GM21529 (cell line): ENCODE measurements around the gene TCEA2.

ENCODE experiments used
- ATAC-seq: cut with Tn5 transposase; IDR thresholded peaks from one replicate; pipeline ENCODE4 v1.9.1; 2021; ENCODE audit not compliant: unreplicated experiment

Gene TCEA2

GRCh38 chr20:64119681-64120341 lies 56.8 kb downstream of the TCEA2 start:
- ATAC-seq: no peak

- ATAC-seq: no peak
These were observed 58.6 kb downstream of the TCEA2 start for GRCh38 chr20:64121586-64121985.
